Activated naive CD4-positive, alpha-beta T cell (primary cell): ENCODE results near the gene BTNL8.
"Not testable (repeated sequence)": the region's sequence is repeated elsewhere in the genome, so short reads cannot be mapped to it uniquely, and the experiment has no call there.

Experiments used
- DNase-seq, 4 experiments: peaks; one replicate each; lab custom pipeline; 2025; lab: John Stamatoyannopoulos, UW

BTNL8 gene

DNA sequence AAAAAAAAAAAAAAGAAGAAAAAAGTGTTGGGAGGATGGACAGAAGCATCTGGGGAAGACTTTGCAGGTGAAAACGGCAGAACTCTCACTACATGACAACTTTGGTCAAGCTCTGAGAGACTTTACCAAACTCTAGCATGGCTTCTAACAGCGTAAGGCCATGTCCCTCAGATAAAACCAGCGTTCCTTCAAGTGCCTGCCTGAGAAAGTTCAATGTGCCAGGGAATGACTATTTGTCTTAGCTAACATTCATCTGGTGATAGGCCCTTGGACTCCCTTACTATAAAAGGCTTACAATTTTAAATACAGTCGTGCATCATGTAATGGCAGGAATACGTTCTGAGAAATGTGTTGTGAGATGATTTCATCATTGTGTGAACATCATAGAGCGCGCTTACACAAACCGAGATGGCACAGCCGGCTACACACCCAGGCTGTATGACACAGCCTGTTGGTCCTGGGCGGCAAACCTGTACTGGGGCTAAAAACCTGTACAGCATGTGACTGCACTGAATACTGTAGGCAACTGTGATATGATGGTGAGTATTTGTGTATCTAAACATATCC is 23.0 kb upstream of the BTNL8 start:
- no peak for DNase-seq

DNA sequence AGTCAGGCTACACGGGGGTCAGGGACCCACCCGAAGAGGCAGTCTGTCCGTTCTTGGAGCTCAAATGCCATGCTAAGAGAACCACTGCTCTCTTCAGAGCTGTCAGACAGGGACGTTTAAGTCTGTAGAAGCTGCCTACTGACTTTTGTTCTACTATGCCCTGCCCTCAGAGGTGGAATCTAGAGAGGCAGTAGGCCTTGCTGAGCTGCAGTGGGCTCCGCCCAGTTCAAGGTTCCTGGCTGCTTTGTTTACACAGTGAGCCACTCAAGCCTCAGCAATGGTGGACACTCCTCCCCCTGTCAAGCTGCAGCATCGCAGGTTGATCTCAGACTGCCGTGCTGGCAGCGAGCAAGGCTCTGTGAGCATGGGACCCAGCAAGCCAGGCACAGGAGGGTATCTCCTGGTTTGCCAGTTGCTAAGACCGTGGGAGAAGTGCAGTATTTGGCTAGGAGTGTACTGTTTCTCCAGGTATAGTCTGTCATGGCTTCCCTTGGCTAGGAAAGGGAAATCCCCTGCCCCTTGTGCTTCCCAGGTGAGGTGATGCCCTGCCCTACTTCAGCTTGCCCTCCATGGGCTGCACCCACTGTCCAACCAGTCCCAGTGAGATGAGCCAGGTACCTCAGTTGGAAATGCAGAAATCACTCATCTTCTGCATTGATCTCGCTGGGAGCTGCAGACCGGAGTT is 13.0 kb upstream of the BTNL8 start:
- DNase-seq: not testable (repeated sequence)

DNA sequence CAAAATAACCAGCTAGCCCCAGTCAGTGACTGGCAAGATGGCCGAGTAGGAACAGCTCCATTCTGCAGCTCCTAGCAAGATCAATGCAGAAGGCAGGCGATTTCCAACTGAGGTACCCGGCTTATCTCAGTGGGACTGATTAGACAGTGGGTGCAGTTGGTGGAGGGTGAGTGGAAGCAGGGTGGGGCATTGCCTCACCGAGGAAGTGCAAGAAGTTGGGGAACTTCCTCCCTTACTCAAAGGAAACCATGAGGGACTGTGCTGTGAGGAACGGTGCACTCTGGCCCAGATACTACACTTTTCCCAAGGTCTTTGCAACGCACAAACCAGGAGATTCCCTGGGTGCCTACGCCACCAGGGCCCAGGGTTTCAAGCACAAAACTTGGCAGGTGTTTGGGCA is 9.6 kb upstream of the BTNL8 start:
- no peak for DNase-seq

DNA sequence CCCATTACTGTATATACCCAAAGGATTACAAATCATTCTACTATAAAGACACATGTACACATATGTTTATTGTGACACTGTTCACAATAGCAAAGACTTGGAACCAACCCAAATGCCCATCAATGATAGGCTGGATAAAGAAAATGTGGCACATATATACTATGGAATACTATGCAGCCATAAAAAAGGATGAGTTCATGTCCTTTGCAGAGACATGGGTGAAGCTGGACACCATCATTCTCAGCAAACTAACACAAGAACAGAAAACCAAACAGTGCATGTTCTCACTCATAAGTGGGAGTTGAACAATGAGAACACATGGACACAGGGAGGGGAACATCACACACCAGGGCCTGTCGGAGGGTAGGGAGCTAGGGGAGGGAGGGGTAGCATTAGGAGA is 3.6 kb upstream of the BTNL8 start:
- DNase-seq: not testable (repeated sequence)

DNA sequence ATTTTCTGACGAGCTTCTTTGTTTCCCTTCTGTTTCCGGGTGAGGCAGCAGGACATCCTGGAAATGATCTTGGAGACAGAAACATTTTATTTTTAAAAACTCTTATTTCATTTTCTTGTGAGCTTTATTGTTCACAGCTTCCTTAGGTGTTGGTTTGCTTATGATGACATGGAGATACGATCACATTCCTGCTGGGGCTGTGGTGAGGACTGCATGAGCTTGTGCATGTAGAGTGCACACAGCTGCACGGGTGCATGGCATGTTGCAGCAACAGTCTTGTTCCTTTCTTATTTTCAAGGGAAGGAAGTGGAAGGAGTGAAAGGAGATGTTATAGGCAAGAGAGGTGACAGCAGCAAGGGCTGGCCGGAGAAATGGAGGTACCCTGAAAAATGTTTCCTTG is 1.2 kb downstream of the BTNL8 start:
- no peak for DNase-seq

DNA sequence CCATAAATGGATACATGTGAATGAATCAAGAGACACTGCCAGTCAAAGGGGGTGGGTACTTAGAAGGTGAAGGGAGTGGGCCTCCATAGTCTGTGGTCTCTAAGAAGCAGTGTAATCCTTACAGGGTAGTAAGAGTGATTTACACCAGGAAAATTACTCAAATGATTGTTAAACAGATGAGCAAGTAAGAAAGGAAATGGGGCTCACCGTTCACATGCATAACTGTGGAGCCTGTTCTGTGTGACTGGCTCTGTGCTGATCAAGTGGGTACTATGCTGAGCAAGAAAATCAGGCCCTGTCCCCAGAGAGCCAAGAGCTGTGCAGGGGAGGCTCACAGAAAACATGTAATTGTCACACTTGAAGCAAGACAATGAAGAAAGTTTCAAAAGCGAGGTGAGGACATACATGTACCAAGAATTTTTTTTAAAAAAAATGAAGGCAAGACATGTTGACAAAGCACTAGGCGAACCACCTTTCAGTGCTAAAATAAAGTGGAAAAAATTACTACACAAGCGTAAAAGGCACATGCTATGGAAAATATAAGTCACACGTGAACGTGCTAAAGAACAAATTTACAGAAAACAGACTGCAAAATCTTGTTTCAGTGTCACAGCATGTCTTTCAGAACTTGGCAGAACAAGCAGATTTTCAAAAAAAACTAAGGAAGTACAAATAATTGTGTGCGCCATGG is 2.5 kb downstream of the BTNL8 start:
- no peak for DNase-seq

DNA sequence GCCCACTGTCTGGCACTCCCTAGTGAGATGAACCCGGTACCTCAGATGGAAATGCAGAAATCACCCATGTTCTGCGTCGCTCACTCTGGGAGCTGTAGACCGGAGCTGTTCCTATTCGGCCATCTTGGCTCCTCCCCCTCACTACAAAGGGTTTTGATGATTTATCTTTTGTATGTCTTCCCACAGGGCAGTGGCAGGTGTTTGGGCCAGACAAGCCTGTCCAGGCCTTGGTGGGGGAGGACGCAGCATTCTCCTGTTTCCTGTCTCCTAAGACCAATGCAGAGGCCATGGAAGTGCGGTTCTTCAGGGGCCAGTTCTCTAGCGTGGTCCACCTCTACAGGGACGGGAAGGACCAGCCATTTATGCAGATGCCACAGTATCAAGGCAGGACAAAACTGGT is 9.4 kb downstream of the BTNL8 start:
- no peak for DNase-seq

DNA sequence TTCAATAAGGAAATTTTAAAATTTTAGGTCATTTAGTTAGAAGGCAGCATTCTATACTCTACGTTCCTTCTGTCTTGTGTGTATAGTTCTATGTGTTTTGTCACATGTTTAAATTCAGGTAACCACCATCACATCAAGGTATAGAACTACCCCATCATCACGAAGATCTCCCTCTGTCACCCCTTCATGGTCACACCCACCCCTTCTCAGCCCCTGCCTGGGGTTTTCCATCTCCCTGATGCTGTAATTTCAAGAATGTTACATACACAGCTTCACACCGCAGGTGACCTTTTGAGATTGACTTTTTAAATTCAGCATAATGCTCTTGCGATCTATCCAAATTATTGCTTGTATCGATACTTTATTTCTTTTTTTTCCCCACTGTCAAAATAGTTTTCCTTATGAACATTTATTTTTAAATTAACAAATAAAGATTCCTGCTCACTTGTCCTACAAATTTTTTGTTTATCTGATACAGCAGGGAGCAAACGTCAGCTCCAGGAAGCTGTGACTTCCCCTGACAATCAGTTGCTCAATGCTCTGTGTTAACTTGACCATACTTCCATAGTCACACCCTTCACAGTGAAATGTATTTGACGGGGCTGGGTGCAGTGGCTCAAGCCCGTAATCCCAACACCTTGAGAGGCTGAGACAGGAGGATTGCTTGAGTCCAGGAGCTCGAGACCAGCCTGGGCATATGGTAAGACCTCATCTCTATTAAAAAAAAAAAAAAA is 10.2 kb downstream of the BTNL8 start:
- no peak for DNase-seq

DNA sequence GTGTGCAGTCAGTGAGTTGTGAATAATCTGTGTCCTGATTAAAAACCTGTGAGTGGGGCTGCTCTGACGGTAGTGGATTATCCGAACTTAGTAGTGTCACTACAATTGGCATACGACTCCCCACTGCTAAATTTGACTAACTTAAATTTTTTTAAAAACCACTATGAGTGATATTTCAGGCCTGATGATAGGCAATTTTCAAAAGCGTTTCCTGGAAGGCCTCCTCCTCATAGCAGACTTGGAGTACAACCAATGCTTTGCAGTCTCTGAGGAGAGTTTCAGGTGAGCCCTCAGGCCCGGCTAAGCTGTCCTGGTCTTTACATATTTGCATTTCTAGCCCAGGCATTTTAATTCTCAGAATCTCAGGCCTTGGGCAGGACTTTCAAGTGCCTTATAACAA is 10.8 kb downstream of the BTNL8 start:
- no peak for DNase-seq

DNA sequence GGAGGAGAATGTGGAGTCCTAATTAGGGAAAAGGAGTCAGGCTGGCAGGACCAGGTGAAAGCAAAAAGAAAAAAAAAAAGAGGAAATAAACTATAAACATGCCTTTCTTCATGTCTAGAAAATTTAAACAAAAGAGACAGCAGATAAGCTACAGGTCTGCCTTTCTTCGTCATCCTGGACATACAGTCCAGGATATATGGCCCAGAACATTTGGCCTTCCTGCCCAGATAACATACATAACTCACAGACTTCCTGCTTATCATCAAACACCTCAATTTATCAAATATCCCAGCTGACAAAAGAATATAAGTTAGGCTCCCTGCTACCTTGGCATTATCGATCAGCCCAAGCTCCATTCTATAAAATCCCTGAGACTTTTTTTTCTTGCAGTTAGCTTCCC is 11.2 kb downstream of the BTNL8 start:
- no peak for DNase-seq

DNA sequence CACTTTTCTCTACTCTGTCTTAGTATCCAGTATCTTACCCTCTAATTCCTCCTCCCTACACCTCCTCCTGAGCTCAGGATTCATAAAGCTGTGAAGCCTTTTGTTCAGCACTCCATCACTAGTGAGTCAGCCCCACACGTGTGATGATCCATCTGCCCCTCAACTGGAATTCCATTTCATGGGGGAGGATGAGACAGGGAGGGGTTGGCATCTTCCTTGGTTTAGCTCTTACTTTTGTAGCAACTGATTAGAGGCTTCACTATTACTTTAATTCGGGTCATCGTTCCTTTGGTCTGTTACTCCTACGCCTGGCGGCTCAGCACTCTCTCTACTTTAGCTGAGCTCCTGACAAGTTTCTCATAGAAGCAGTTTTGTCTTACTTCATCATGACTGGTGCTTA is 11.8 kb downstream of the BTNL8 start:
- DNase-seq: no peak

DNA sequence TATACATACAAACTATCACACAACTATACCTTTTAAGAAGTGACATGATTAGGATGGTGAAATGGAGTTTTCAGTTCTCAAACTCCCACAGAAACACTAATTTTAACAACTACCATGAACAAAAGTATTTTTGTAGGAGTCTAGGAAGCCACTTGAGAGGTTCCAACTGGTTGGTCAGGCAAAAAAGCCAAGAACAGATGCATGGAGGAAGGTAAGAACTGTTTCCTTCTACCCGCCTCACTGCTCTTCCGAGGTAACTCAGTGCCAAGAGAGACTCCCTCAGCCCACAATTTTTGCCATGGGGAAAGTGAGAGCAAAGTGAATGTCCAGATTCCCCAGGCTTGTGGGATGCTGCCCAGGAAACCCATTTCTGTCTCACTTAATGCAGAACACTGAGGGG is 15.7 kb downstream of the BTNL8 start:
- DNase-seq: no peak

DNA sequence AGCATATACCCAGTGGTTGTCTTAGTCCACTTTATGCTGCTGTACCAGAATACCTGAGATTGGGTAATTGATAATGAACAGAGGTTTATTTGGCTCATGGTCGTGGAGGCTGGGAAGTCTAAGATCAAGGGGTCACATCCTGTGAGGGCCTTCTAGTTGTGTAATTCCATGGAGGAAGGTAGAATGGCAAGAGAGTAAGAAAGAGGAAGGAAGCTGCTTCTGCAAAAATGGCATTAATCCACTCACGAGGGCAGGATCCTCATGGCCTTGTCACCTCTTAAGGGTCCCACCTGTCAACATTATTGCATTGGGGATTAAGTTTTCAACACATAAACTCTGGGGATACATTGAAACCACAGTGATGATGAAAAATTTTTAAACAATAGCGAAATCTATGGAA is 17.0 kb downstream of the BTNL8 start:
- no peak for DNase-seq

DNA sequence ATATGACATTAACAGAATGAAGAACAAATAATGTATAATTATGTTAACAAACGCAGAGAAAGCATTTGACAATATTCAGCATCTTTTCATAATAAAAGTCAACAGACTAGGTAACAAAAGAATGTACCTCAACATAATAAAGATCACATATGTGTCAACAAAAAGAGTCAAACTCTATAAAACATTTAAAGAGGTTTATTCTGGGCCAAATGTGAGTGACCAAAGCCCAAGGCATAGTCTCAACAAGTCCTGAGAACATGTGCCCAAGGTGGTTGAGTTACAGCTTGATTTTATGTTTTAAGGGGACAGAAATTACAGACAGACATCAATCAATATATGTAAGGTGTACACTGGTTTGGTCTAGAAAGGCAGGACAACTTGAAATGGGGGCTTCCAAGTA is 19.4 kb downstream of the BTNL8 start:
- no peak for DNase-seq

DNA sequence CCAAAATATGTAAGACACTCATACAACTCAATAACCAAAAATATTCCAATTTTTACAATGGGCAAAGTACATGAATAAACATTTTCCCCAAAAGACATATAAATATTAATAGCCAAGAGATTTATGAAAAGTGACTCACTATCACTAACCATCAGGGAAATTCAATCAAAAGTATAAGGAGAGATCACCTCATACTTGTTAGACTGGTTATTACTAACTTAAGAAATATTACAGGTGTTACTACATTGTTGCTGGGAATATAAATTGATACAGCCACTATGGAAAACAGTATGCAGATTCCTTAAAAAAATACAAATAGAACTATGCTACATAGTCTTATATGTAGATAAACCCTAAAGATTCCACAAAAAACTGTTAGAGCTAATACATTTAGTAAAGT is 21.8 kb downstream of the BTNL8 start:
- no peak for DNase-seq

DNA sequence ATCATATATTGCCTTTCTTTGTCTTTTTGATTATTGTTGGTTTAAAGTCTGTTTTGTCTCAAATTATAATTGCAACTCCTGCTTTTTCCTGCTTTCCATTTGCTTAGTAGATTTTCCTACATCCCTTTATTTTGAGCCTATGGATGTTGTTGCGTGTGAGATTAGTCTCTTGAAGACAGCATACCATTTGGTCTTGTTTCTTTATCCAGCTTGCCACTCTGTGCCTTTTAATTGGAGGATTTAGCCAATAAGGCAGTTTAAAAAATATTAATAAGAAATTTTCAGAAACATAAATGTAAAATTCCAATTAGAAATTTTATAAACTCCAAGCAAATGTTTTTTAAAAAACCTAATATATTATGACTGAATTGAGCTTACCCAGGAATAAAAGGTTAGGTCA is 24.0 kb downstream of the BTNL8 start:
- no peak for DNase-seq

DNA sequence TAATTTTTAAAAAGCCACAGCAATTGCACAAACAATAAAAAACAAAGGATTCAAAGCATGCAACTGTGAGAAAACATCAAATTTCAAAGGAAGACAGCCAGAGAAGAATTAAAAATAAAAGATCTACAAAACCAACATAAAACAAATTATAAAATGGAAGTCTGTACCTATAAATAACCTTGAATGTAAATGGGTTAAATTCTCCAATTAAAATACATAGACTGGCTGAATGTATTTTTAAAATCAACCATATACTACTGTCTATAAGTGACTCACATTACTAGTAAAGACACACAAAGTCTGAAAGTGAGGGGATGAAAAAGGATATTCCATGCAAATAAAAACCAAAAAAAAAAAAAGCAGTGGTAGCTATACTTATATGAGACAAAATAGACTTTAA is 33.7 kb downstream of the BTNL8 start:
- DNase-seq: no peak

DNA sequence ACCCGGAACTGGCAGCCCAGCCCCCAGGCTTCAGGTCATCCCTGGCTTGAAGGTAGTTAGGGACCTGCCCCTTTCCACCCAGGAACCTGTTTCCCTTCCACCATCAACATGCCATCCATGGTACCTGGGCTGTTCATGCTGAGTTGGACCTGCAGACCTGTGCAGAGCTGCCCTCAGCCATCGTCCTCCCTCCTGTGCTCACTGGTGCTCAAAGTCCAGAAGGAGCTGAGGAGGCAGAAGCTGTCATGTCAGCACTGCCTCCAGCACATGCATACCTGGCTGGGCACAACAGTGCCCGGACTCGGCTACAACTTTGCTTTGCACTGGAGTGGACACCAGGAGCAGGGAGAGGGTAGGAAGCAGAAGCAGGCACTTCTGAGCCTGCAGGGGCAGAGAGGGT is 36.2 kb downstream of the BTNL8 start:
- DNase-seq: no peak

DNA sequence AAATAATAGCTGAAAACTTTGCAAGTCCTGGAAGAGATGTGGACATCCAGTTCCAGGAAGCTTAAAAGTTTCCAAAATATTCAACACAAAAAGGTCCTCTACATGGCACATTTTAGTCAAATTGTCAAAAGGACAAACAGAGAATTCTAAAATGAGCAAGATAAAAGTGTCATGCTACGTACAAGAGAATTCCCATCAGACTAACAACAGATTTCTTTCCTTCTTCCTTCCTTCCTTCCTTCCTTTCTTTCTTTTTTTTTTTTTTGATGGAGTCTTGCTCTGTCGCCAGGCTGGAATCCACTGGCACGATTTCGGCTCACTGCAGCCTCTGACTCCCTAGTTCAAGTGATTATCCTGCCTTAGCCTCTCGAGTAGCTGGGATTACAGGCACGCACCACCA is 39.3 kb downstream of the BTNL8 start:
- DNase-seq: no peak

DNA sequence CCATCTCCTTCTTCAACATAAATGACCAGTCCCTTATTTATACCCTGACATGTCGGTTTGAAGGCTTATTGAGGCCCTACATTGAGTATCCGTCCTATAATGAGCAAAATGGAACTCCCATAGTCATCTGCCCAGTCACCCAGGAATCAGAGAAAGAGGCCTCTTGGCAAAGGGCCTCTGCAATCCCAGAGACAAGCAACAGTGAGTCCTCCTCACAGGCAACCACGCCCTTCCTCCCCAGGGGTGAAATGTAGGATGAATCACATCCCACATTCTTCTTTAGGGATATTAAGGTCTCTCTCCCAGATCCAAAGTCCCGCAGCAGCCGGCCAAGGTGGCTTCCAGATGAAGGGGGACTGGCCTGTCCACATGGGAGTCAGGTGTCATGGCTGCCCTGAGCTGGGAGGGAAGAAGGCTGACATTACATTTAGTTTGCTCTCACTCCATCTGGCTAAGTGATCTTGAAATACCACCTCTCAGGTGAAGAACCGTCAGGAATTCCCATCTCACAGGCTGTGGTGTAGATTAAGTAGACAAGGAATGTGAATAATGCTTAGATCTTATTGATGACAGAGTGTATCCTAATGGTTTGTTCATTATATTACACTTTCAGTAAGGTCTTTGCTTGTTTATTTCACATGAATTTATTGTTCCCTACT is 51.5 kb downstream of the BTNL8 start:
- DNase-seq: no peak

DNA sequence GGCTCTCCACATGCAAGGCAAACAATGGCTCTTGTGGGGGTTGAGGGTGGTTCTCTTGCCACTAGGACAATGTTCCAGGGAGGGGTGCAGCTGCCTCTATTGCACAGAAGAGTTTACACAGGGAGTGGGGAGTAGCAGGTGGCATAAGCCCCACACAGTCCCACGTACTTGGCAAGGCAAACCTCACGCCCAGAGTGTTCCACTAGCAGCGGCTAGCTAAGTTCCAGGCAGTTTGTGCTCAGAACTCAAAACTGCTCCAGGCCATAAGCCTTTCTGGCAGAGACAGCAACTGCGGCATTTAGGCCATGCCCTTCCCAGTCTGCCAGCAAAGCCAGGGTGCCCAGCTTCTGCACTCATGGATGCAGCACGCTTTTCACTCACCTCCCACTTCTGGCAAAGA is 60.7 kb downstream of the BTNL8 start:
- no peak for DNase-seq

DNA sequence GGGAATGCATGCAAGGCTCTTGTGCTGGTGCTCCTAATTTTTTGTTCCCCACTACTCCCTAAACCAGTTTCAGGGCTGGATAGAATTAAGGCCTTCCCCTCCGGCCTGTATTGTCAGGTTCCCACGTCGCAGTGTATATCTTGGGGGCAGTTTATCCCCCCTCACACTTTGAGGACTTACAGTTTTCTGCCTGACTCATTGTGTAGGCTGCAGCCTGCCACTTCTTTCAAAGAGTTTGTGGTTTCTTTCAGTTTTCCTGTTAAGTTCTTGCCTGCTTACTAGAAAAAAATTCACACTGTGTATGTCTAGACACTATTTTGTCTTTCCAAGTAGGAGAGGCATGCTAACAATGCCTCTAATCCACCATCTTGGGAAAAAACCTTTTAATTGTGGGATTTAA is 61.2 kb downstream of the BTNL8 start:
- DNase-seq: no peak

DNA sequence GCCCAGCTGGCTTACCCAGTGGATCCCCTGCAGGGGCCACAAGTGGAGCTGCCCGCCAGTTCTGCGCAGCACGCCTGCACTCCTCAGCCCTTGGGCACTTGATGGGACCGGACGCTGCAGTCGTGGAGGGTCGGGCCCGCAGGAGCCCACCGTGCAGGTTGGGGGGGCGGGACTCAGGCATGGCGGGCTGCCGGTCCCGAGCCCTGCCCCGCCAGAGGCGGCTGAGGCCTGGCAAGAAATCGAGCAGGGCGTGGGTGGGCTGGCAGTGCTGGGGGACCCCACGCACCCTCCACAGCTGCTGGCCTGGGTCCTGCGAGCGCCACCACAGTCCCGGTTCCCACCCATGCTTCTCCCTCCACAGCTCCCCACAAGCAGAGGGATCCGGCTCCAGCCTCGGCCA is 70.4 kb downstream of the BTNL8 start:
- no peak for DNase-seq
